Vagina (tissue), 2 donors: ENCODE data around the gene LRFN5. TPM values are rescaled to one million over a fixed set of nuclear protein-coding genes. Genes with fewer than 3 reads are reported as not detected.
"Not testable (repeated sequence)": the region's sequence is repeated elsewhere in the genome, so short reads cannot be mapped to it uniquely, and the experiment has no call there.

Experiments used
- DNase-seq, 2 donors: peaks; one replicate each; pipeline ENCODE4 v3.0.0-alpha.2; 2017; ENCODE audit errors: extremely low spot score in 2 of 2
- H3K27ac ChIP-seq: fragments of 200-600 bp; sonication (generic); one replicate; pipeline ENCODE4 v1.5.1; 2019
- H3K27me3 ChIP-seq: fragments of 200-600 bp; sonication (generic); one replicate; pipeline ENCODE4 v1.5.1; 2019
- H3K36me3 ChIP-seq, 2 donors: fragments of 200-600 bp; sonication (generic); one replicate each; pipeline ENCODE4 v1.5.1; 2017 to 2019
- H3K4me1 ChIP-seq: fragments of 200-600 bp; sonication (generic); one replicate; pipeline ENCODE4 v1.5.1; 2019
- H3K4me3 ChIP-seq, 2 donors: fragments of 200-600 bp; sonication (generic); 1 replicate in 1 of 2; 2 replicates in 1 of 2; pipeline ENCODE4 v1.5.1; 2016 to 2019
- H3K9me3 ChIP-seq: fragments of 200-600 bp; sonication (generic); one replicate; pipeline ENCODE4 v1.5.1; 2019
- POLR2A ChIP-seq, 2 donors: fragments of 450-650 bp; IDR thresholded peaks; one replicate each; pipeline ENCODE4 v1.6.1; 2017; ENCODE audit warnings: antibody characterized with exemption in 2 of 2, mild to moderate bottlenecking in 2 of 2, moderate library complexity in 2 of 2
- POLR2AphosphoS5 ChIP-seq, 2 donors: sonication (generic); formaldehyde crosslinking; IDR thresholded peaks; one replicate each; pipeline ENCODE4 v1.9.0; 2017; ENCODE audit warnings: antibody characterized with exemption in 2 of 2, mild to moderate bottlenecking in 2 of 2, low read depth in 1 of 2; ENCODE audit not compliant: insufficient read depth in 1 of 2
- intact Hi-C: fragments of 100-400 bp; cut with DNase I; formaldehyde crosslinking; loops from one replicate; pipeline ENCODE4 v1.15.1; 2023
- total RNA-seq: library from RNA; depleted of rRNA; stranded (reverse); fragments of >200 nt; gene quantifications from one replicate; pipeline ENCODE4 v1.2.3, GENCODE V29; 2016
- TF ChIP-seq, protein P1 (sequence below), 3 experiments: fragments of 450-650 bp in 2 of 3; fragments of 200-600 bp in 1 of 3; sonication (generic) in 1 of 3; IDR thresholded peaks; one replicate each; pipeline ENCODE4 v1.5.1; 2017 to 2019; ENCODE audit warnings: antibody characterized with exemption in 3 of 3, mild to moderate bottlenecking in 2 of 3, moderate library complexity in 2 of 3

The LRFN5 gene
- total RNA-seq, 1 donor from 2014 or later, result 197 TPM

DNA sequence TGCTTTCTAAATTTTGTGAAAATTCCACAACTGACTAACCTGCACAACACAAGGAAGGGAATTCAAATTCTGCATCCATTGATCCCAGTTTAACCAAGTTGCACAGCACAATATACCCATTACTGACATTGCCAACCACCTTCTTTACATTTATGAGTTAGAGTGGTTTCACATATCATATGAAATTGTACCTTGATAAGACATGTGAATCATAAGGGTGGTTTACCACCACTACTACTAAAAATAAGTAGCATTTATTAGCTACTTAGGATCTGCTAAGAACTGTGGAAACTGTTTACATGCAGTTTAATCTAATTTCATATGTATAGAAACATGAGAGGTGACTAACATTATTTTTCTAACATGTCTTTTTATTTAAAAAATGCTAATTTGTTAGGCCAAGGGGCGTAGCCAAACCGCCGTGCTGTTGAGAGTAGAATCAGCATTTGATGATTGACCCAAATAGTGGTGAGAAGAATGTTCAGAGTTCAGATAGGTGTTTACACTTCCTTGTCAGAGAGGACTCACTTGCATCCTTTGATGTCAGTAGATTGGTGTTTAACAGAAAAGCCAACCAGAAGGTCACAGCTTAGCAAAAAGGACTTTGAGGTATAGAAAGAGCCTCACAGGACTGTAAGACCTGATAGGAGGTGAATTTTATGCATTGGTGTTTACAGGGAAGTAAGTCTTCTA, 56.2 kb downstream of the LRFN5 start:
- no peaks in the 10 kb centered on the region for H3K36me3 ChIP-seq
- no peak overlapping the region for H3K27ac ChIP-seq
- H3K27me3 ChIP-seq, result no peaks in the 10 kb centered on the region
- no peak overlapping the region for H3K4me3 ChIP-seq
- no peaks in the 10 kb centered on the region for H3K4me1 ChIP-seq
- H3K9me3 ChIP-seq, result no peaks in the 10 kb centered on the region
- DNase-seq, result no peak
- no peak for TF ChIP-seq POLR2A (IDR thresholded peaks at IDR 0.05)
- no peak for TF ChIP-seq POLR2AphosphoS5 (IDR thresholded peaks at IDR 0.05; ENCODE audit: insufficient read depth in 1 of 2, low read depth in 1 of 2)
- TF ChIP-seq, protein P1, sequence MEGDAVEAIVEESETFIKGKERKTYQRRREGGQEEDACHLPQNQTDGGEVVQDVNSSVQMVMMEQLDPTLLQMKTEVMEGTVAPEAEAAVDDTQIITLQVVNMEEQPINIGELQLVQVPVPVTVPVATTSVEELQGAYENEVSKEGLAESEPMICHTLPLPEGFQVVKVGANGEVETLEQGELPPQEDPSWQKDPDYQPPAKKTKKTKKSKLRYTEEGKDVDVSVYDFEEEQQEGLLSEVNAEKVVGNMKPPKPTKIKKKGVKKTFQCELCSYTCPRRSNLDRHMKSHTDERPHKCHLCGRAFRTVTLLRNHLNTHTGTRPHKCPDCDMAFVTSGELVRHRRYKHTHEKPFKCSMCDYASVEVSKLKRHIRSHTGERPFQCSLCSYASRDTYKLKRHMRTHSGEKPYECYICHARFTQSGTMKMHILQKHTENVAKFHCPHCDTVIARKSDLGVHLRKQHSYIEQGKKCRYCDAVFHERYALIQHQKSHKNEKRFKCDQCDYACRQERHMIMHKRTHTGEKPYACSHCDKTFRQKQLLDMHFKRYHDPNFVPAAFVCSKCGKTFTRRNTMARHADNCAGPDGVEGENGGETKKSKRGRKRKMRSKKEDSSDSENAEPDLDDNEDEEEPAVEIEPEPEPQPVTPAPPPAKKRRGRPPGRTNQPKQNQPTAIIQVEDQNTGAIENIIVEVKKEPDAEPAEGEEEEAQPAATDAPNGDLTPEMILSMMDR (IDR thresholded peaks at IDR 0.05), result no peak
- intact Hi-C loops, result no loop called here

DNA sequence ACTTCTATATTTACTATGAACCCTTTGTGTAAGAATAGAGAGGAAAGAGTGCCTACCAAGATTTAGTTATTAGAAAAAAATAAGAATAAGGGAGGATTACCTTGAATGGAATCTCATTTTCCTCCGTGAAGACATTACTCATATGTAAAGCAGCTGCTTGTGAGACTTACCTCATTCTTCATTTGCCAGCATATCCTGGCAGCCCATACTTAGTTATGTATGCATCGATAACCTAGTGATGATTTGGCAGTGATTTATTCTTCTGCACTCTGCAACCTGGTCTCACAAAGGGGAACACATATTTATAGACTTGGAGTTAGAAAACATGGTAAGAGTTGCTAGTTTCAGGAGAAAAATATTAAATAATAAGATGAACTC, 56.8 kb downstream of the LRFN5 start:
- H3K27ac ChIP-seq, result no peak overlapping the region

GRCh38 chr14:41666301-41666700, 59.6 kb downstream of the LRFN5 start:
- no peak for TF ChIP-seq POLR2AphosphoS5 (IDR thresholded peaks at IDR 0.05; ENCODE audit: insufficient read depth in 1 of 2, low read depth in 1 of 2)
- TF ChIP-seq POLR2A (IDR thresholded peaks at IDR 0.05), result no peak
- TF ChIP-seq, protein P1 (IDR thresholded peaks at IDR 0.05), result no peak
- Histone ChIP-seq H3K9me3 (no peaks in the 10 kb centered on the region), H3K4me1 (no peaks in the 10 kb centered on the region), H3K4me3 (no peak overlapping the region), H3K27me3 (no peaks in the 10 kb centered on the region), H3K36me3 (no peaks in the 10 kb centered on the region), H3K27ac (no peak overlapping the region)
- intact Hi-C loops, result no loop called here
- DNase-seq, result no peak

More for the DNA sequence above, 56.8 kb downstream of the LRFN5 start:
- DNase-seq, result no peak
- Histone ChIP-seq H3K4me3 (no peak overlapping the region), H3K36me3 (no peaks in the 10 kb centered on the region), H3K27me3 (no peaks in the 10 kb centered on the region), H3K9me3 (no peaks in the 10 kb centered on the region), H3K4me1 (no peaks in the 10 kb centered on the region)
- intact Hi-C loops, result no loop called here
- TF ChIP-seq POLR2AphosphoS5 (IDR thresholded peaks at IDR 0.05; ENCODE audit: insufficient read depth in 1 of 2, low read depth in 1 of 2), result no peak
- TF ChIP-seq POLR2A (IDR thresholded peaks at IDR 0.05), result no peak
- TF ChIP-seq, protein P1 (IDR thresholded peaks at IDR 0.05), result no peak

DNA sequence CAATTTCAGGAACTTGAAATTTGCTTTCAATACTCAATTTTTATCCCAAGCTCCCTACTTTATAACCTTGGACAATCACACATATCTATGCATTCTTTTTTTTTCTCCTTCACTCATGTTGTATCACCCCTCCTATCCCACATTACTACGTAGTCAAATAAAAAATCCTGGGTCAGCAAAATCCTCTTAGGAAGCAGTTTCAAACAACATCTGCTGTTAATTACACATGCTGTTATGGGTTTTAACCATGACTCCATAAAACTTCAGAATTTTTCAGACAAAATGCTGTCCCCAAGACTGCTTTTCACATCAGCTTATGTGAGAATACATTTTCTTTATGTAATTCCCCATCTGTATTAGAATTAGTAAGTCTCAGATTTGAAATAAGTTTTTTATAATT, 61.7 kb downstream of the LRFN5 start:
- no peak for DNase-seq
- Histone ChIP-seq H3K27me3 (no peaks in the 10 kb centered on the region), H3K4me1 (no peaks in the 10 kb centered on the region), H3K36me3 (no peaks in the 10 kb centered on the region), H3K4me3 (no peak overlapping the region), H3K27ac (no peak overlapping the region), H3K9me3 (no peaks in the 10 kb centered on the region)
- TF ChIP-seq, protein P1 (IDR thresholded peaks at IDR 0.05), result no peak
- TF ChIP-seq POLR2A (IDR thresholded peaks at IDR 0.05) (no peak), POLR2AphosphoS5 (IDR thresholded peaks at IDR 0.05; ENCODE audit: insufficient read depth in 1 of 2, low read depth in 1 of 2) (no peak)
- intact Hi-C loops, result no loop called here

GRCh38 chr14:41673601-41674000, 66.9 kb downstream of the LRFN5 start:
- intact Hi-C loops, H3K9me3 ChIP-seq, H3K27ac ChIP-seq, H3K36me3 ChIP-seq, H3K4me1 ChIP-seq, H3K27me3 ChIP-seq, H3K4me3 ChIP-seq, DNase-seq: not testable (repeated sequence)

DNA sequence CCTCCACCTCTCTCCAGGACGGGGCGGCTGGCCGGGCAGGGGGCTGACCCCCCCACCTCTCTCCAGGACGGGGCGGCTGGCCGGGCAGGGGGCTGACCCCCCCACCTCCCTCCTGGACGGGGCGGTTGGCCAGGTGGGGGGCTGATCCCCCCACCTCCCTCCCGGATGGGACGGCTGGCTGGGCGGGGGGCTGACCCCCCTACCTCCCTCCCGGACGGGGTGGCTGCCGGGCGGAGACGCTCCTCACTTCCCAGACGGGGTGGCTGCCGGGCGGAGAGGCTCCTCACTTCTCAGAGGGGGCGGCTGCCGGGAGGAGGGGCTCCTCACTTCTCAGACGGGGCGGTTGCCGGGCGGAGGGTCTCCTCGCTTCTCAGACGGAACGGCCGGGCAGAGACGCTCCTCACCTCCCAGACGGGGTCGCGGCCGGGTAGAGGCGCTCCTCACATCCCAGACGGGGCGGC, 67.9 kb downstream of the LRFN5 start:
- H3K4me3 ChIP-seq, H3K36me3 ChIP-seq, H3K27me3 ChIP-seq, DNase-seq, intact Hi-C loops, H3K27ac ChIP-seq, H3K4me1 ChIP-seq, H3K9me3 ChIP-seq: not testable (repeated sequence)
